Liver (tissue), 9 donors: ENCODE data around the gene ARAP1. TPM values are rescaled to one million over a fixed set of nuclear protein-coding genes. Genes with fewer than 3 reads are reported as not detected.

Experiments used
- DNase-seq: peaks from one replicate; pipeline ENCODE4 v3.0.0-alpha.2; 2017; ENCODE audit warnings: low spot score
- H3K27ac ChIP-seq, 2 donors: one replicate each; pipeline ENCODE4 v1.7.0; 2013; ENCODE audit warnings: inconsistent platforms in 2 of 2, low read length in 2 of 2, control low read depth in 1 of 2, low read depth in 1 of 2, mild to moderate bottlenecking in 1 of 2
- H3K27me3 ChIP-seq, 4 donors: one replicate each; pipeline versions ENCODE4 v1.6.1 to v1.7.0; 2013; ENCODE audit warnings: low read length in 3 of 4, inconsistent platforms in 1 of 4, mild to moderate bottlenecking in 1 of 4, moderate library complexity in 1 of 4; ENCODE audit not compliant: control insufficient read depth in 4 of 4, insufficient read depth in 4 of 4
- H3K36me3 ChIP-seq, 4 donors: one replicate each; pipeline versions ENCODE4 v1.6.1 to v1.7.0; 2013; ENCODE audit warnings: low read length in 3 of 4, mild to moderate bottlenecking in 3 of 4, low read depth in 1 of 4, moderate library complexity in 1 of 4; ENCODE audit not compliant: control insufficient read depth in 4 of 4, insufficient read depth in 3 of 4
- H3K4me1 ChIP-seq, 4 donors: one replicate each; pipeline versions ENCODE4 v1.6.1 to v1.7.0; 2013; ENCODE audit warnings: low read length in 3 of 4, mild to moderate bottlenecking in 3 of 4, moderate library complexity in 1 of 4; ENCODE audit not compliant: control insufficient read depth in 4 of 4, insufficient read depth in 4 of 4
- H3K4me3 ChIP-seq, 3 donors: one replicate each; pipeline versions ENCODE4 v1.6.1 to v1.7.0; 2013; ENCODE audit warnings: low read length in 3 of 3, control low read depth in 1 of 3, low read depth in 1 of 3, mild to moderate bottlenecking in 1 of 3
- H3K9ac ChIP-seq, 2 donors: one replicate each; pipeline ENCODE4 v1.7.0; 2013; ENCODE audit warnings: low read length in 2 of 2, mild to moderate bottlenecking in 2 of 2, moderate library complexity in 2 of 2, control low read depth in 1 of 2, low read depth in 1 of 2
- H3K9me3 ChIP-seq, 4 donors: one replicate each; pipeline versions ENCODE4 v1.6.1 to v1.7.0; 2013; ENCODE audit warnings: low read length in 3 of 4; ENCODE audit not compliant: control insufficient read depth in 4 of 4
- EGR1 ChIP-seq, 2 donors: IDR thresholded peaks; 2 replicates each; pipeline ENCODE4 v1.6.1; 2016 to 2018; ENCODE audit warnings: antibody characterized with exemption in 2 of 2, low read depth in 2 of 2
- FOXA1 ChIP-seq: IDR thresholded peaks from 2 replicates; pipeline ENCODE4 v1.6.1; 2016; ENCODE audit warnings: antibody characterized with exemption
- FOXA2 ChIP-seq: IDR thresholded peaks from 2 replicates; pipeline ENCODE4 v1.6.1; 2016; ENCODE audit warnings: antibody characterized with exemption
- GABPA ChIP-seq, 2 donors: IDR thresholded peaks in 1 of 2; conservative IDR thresholded peaks in 1 of 2; 2 replicates each; pipeline ENCODE4 v1.6.1; 2016; ENCODE audit warnings: antibody characterized with exemption in 2 of 2, mild to moderate bottlenecking in 1 of 2, moderate library complexity in 1 of 2
- JUND ChIP-seq, 2 donors: IDR thresholded peaks; 2 replicates each; pipeline ENCODE4 v1.6.1; 2016; ENCODE audit warnings: antibody characterized with exemption in 2 of 2
- NR2F2 ChIP-seq: IDR thresholded peaks from 2 replicates; pipeline ENCODE4 v1.6.1; 2016; ENCODE audit warnings: antibody characterized with exemption
- RAD21 ChIP-seq, 2 donors: IDR thresholded peaks; 2 replicates each; pipeline ENCODE4 v1.6.1; 2016; ENCODE audit warnings: antibody characterized with exemption in 2 of 2, mild to moderate bottlenecking in 2 of 2
- RXRA ChIP-seq, 2 donors: IDR thresholded peaks; 2 replicates each; pipeline ENCODE4 v1.6.1; 2017 to 2018; ENCODE audit warnings: antibody characterized with exemption in 2 of 2, mild to moderate bottlenecking in 1 of 2
- SP1 ChIP-seq: IDR thresholded peaks from 2 replicates; pipeline ENCODE4 v1.6.1; 2018; ENCODE audit warnings: antibody characterized with exemption, mild to moderate bottlenecking
- TAF1 ChIP-seq: conservative IDR thresholded peaks from 2 replicates; pipeline ENCODE4 v1.6.1; 2016; ENCODE audit warnings: antibody characterized with exemption, mild to moderate bottlenecking
- YY1 ChIP-seq: IDR thresholded peaks from 2 replicates; pipeline ENCODE4 v1.6.1; 2016; ENCODE audit warnings: antibody characterized with exemption, mild to moderate bottlenecking
- WGBS: extraction: QIAGEN DNeasy Blood & Tissue Kit; methylation state at CpG from one replicate; pipeline ENCODE4 v1.1.7; 2013; 5-methylcytosine and 5-hydroxymethylcytosine counted together
- polyA plus RNA-seq, 2 donors: library from polyadenylated mRNA; stranded (reverse) in 1 of 2; unstranded in 1 of 2; fragments of 200-250 nt in 1 of 2; fragments of >200 nt in 1 of 2; fragmentation: Nextera tagmentation in 1 of 2; extraction: Ambion mirVana in 1 of 2; gene quantifications; one replicate each; pipeline versions ENCODE4 v1.2.1 to v1.2.3, GENCODE V29; 2013 to 2015
- total RNA-seq, 2 donors: library from RNA; depleted of rRNA; stranded (reverse); fragments of >200 nt; gene quantifications; one replicate each; pipeline ENCODE4 v1.2.3, GENCODE V29; 2014
- TF ChIP-seq, protein P1 (sequence below): IDR thresholded peaks from 2 replicates; pipeline ENCODE4 v1.6.1; 2016; ENCODE audit warnings: antibody characterized with exemption
- TF ChIP-seq, protein P2 (sequence below): IDR thresholded peaks from 2 replicates; pipeline ENCODE4 v1.6.1; 2016; ENCODE audit warnings: antibody characterized with exemption
- TF ChIP-seq, protein P3 (sequence below): IDR thresholded peaks from 2 replicates; pipeline ENCODE4 v1.6.1; 2016; ENCODE audit warnings: antibody characterized with exemption
- TF ChIP-seq, protein P4 (sequence below): IDR thresholded peaks from 2 replicates; pipeline ENCODE4 v1.6.1; 2016; ENCODE audit warnings: antibody characterized with exemption, mild to moderate bottlenecking
- TF ChIP-seq, protein P5 (sequence below): fragments of 150-350 bp; IDR thresholded peaks from 2 replicates; pipeline ENCODE4 v1.5.1; 2017; ENCODE audit warnings: improper control_type of control experiment, low read depth, low read length; ENCODE audit not compliant: missing input control
- donor health status: healthy.
- donor health status: healthy.
- donor health status: healthy.
- donor health status: healthy.
- donor health status: healthy.

ARAP1 gene
- total and polyA plus RNA-seq, 4 donors, result 14.4 to 77.8 (median 43.5) TPM

DNA sequence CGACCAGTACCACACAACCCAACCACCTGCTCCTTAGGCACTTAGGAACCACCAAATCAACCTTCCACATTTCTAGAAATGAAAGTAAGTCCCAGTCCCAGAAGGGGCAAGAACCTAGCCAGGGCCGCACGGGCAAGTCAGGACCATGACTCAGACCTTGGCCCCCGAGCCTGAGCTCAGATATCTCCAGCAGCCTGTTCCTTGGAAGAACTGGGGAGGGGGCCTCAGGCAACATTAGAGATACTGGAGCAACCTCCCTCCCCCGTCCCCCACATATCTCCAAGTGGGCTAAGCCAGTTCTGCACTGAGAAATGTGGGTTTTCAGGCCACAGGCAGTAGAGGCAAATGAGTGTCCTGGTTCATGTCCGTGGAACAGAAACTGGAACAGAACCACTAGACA lies 7.7 kb downstream of the ARAP1 start:
- Histone ChIP-seq H3K27ac (no peak overlapping the region), H3K27me3 (no peaks in the 10 kb centered on the region), H3K4me1 (peaks cover 5 to 24% (median 19%) of the 10 kb centered on the region in 4 donors), H3K36me3 (no peaks in the 10 kb centered on the region), H3K9me3 (no peaks in the 10 kb centered on the region), H3K9ac (no peak overlapping the region), H3K4me3 (no peak overlapping the region)
- no peak for DNase-seq
- WGBS, result 92% methylated on average over 6 of the region's 6 CpGs
- TF ChIP-seq JUND (IDR thresholded peaks at IDR 0.05) (no peak), TAF1 (no peak), RXRA (IDR thresholded peaks at IDR 0.05) (no peak), FOXA2 (no peak), SP1 (no peak)

DNA sequence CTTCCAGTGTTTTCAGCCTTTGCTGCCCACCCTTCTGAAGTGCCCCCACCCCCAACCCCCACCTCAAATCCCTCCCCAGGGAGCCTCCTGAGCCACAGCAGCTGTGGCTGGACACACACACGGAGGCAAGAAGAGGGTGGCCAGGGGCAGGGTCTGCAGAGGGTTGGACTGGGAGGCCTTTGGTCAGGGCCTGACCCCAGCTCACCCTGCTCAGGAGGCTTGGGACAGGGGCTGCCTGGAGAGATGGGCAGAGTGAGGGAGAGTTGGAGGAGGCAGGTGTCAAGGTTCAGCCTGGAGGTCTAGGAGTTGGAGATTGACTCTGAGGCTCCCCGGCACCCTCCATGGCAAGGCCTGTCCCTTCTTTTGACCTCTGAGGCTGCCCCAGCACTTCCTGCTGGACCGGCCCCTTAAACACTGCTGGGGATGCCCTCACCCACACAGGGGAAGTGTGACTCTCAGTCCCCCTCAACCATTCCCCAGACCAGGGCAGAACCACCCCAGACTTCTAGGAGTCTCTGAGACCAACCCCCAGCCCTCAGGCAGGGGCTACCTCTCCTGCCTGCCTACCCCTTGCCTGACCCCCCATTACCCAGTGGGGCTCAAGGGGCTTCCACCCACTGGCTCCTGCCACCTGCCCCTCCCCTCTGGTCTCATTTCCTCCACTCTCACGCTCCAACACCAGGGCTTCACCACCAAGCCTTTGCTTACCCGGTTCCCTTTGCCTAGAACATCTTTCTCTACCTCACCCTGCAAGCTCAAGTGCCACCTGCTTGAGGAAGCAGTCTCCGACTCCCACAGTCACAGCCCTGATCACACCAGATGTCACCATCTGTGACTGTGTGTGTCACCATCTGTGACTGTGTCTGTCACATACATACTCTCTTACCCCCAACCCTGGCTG lies 8.6 kb downstream of the ARAP1 start:
- Histone ChIP-seq H3K4me1 (peaks cover 6 to 23% (median 11%) of the 10 kb centered on the region in 4 donors), H3K9me3 (no peaks in the 10 kb centered on the region), H3K27ac (peak overlapping the region; percentile 8 to 15), H3K36me3 (no peaks in the 10 kb centered on the region), H3K9ac (no peak overlapping the region), H3K27me3 (no peaks in the 10 kb centered on the region), H3K4me3 (no peak overlapping the region)
- no peak for TF ChIP-seq EGR1 (IDR thresholded peaks at IDR 0.05; ENCODE audit: low read depth in 2 of 2)
- no peak for TF ChIP-seq RAD21 (IDR thresholded peaks at IDR 0.05)
- no peak for TF ChIP-seq SP1
- no peak for TF ChIP-seq JUND (IDR thresholded peaks at IDR 0.05)
- TF ChIP-seq, protein P1, sequence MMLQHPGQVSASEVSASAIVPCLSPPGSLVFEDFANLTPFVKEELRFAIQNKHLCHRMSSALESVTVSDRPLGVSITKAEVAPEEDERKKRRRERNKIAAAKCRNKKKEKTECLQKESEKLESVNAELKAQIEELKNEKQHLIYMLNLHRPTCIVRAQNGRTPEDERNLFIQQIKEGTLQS, result no peak
- TF ChIP-seq, protein P2, sequence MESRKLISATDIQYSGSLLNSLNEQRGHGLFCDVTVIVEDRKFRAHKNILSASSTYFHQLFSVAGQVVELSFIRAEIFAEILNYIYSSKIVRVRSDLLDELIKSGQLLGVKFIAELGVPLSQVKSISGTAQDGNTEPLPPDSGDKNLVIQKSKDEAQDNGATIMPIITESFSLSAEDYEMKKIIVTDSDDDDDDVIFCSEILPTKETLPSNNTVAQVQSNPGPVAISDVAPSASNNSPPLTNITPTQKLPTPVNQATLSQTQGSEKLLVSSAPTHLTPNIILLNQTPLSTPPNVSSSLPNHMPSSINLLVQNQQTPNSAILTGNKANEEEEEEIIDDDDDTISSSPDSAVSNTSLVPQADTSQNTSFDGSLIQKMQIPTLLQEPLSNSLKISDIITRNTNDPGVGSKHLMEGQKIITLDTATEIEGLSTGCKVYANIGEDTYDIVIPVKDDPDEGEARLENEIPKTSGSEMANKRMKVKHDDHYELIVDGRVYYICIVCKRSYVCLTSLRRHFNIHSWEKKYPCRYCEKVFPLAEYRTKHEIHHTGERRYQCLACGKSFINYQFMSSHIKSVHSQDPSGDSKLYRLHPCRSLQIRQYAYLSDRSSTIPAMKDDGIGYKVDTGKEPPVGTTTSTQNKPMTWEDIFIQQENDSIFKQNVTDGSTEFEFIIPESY, result no peak
- TF ChIP-seq NR2F2, result no peak
- no peak for TF ChIP-seq YY1
- TF ChIP-seq TAF1, result no peak
- TF ChIP-seq, protein P3, sequence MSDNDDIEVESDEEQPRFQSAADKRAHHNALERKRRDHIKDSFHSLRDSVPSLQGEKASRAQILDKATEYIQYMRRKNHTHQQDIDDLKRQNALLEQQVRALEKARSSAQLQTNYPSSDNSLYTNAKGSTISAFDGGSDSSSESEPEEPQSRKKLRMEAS, result no peak
- TF ChIP-seq GABPA (IDR thresholded peaks at IDR 0.05 in 1 of 2, conservative IDR thresholded peaks at IDR 0.05 in 1 of 2), result no peak
- TF ChIP-seq FOXA1, result no peak
- TF ChIP-seq, protein P4, sequence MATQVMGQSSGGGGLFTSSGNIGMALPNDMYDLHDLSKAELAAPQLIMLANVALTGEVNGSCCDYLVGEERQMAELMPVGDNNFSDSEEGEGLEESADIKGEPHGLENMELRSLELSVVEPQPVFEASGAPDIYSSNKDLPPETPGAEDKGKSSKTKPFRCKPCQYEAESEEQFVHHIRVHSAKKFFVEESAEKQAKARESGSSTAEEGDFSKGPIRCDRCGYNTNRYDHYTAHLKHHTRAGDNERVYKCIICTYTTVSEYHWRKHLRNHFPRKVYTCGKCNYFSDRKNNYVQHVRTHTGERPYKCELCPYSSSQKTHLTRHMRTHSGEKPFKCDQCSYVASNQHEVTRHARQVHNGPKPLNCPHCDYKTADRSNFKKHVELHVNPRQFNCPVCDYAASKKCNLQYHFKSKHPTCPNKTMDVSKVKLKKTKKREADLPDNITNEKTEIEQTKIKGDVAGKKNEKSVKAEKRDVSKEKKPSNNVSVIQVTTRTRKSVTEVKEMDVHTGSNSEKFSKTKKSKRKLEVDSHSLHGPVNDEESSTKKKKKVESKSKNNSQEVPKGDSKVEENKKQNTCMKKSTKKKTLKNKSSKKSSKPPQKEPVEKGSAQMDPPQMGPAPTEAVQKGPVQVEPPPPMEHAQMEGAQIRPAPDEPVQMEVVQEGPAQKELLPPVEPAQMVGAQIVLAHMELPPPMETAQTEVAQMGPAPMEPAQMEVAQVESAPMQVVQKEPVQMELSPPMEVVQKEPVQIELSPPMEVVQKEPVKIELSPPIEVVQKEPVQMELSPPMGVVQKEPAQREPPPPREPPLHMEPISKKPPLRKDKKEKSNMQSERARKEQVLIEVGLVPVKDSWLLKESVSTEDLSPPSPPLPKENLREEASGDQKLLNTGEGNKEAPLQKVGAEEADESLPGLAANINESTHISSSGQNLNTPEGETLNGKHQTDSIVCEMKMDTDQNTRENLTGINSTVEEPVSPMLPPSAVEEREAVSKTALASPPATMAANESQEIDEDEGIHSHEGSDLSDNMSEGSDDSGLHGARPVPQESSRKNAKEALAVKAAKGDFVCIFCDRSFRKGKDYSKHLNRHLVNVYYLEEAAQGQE, result no peak
- TF ChIP-seq, protein P5, sequence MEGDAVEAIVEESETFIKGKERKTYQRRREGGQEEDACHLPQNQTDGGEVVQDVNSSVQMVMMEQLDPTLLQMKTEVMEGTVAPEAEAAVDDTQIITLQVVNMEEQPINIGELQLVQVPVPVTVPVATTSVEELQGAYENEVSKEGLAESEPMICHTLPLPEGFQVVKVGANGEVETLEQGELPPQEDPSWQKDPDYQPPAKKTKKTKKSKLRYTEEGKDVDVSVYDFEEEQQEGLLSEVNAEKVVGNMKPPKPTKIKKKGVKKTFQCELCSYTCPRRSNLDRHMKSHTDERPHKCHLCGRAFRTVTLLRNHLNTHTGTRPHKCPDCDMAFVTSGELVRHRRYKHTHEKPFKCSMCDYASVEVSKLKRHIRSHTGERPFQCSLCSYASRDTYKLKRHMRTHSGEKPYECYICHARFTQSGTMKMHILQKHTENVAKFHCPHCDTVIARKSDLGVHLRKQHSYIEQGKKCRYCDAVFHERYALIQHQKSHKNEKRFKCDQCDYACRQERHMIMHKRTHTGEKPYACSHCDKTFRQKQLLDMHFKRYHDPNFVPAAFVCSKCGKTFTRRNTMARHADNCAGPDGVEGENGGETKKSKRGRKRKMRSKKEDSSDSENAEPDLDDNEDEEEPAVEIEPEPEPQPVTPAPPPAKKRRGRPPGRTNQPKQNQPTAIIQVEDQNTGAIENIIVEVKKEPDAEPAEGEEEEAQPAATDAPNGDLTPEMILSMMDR, result no peak
- no peak for TF ChIP-seq RXRA (IDR thresholded peaks at IDR 0.05)
- WGBS, result 86% methylated on average over 6 of the region's 6 CpGs
- no peak for DNase-seq
